ENCODE measurements around the gene C4A. TPM values are rescaled to one million over a fixed set of nuclear protein-coding genes. Genes with fewer than 3 reads are reported as not detected.
A peak's percentile ranks its signal among the peaks of the same experiment; 100 is the strongest.

Gene C4A
- total and polyA plus RNA-seq, 11 donors, result 34.5 to 301 (median 79.8) TPM

GRCh38 chr6:31968791-31969711 is 12.8 kb upstream of the C4A start:
- intact Hi-C loops (cut with DNase I), result no loop called here
- no peaks in the 10 kb centered on the region for H3K9me3 ChIP-seq
- no peaks in the 10 kb centered on the region for H3K27me3 ChIP-seq
- 85 to 89% (median 88%) methylated on average over 18 to 23 of the region's 23 CpGs for WGBS, 4 donors
- no peak for TF ChIP-seq POLR2A (IDR thresholded peaks at IDR 0.05)
- no peak for TF ChIP-seq CTCF (IDR thresholded peaks at IDR 0.05)
- peaks cover 0 to 31% (median 24%) of the 10 kb centered on the region in 12 donors for H3K4me1 ChIP-seq
- peaks cover 0 to 67% (median 61%) of the 10 kb centered on the region in 9 donors for H3K36me3 ChIP-seq
- H3K4me3 ChIP-seq, result no peak overlapping the region
- H3K27ac ChIP-seq, result no peak overlapping the region
- ATAC-seq (no peak), DNase-seq (no peak)

- Histone ChIP-seq H3K4me1 (peaks cover 0 to 33% (median 24%) of the 10 kb centered on the region in 12 donors), H3K27ac (peak overlapping the region in 1 of 12 donors; percentile 96), H3K36me3 (peaks cover 0 to 66% (median 54%) of the 10 kb centered on the region in 9 donors), H3K27me3 (no peaks in the 10 kb centered on the region), H3K9me3 (no peaks in the 10 kb centered on the region), H3K4me3 (no peak overlapping the region)
- peak in 1 of 5 donors; percentile 10 for DNase-seq
- TF ChIP-seq CTCF (IDR thresholded peaks at IDR 0.05) (no peak), POLR2A (IDR thresholded peaks at IDR 0.05) (no peak)
- intact Hi-C loops (cut with DNase I), result no loop called here
- no peak for ATAC-seq
- WGBS, 4 donors, result 67 to 78% (median 74%) methylated on average over 17 of the region's 17 CpGs
These were observed 11.9 kb upstream of the C4A start for GRCh38 chr6:31969712-31970603.

- Histone ChIP-seq H3K36me3 (peaks cover 0 to 59% (median 46%) of the 10 kb centered on the region in 9 donors), H3K4me3 (peak overlapping the region in 11 of 12 donors; percentile 56 to 87 (median 73)), H3K27ac (peak overlapping the region in 11 of 12 donors; percentile 86 to 98 (median 94)), H3K4me1 (peaks cover 0 to 33% (median 24%) of the 10 kb centered on the region in 12 donors), H3K9me3 (no peaks in the 10 kb centered on the region), H3K27me3 (no peaks in the 10 kb centered on the region)
- TF ChIP-seq CTCF (IDR thresholded peaks at IDR 0.05), result no peak
- no peak for TF ChIP-seq POLR2A (IDR thresholded peaks at IDR 0.05)
- WGBS, 4 donors, result 70 to 82% (median 76%) methylated on average over 18 of the region's 18 CpGs
- DNase-seq (peak in 1 of 5 donors; percentile 10), ATAC-seq (no peak)
- intact Hi-C loops (cut with DNase I), result loop anchor here in 1 of 10 donors (1.0 kb wide), 1 partner anchor 11 kb away; the partner anchor contains the start of gene SKIC2
These were observed 11.1 kb upstream of the C4A start for GRCh38 chr6:31970604-31971271.

Measured in heart left ventricle (tissue), 16 donors.